Glomerular visceral epithelial cell (primary cell): ENCODE results near the gene METTL24.

Source experiments
- DNase-seq: peaks from one replicate; pipeline ENCODE4 v3.0.0-alpha.2; 2016; ENCODE audit errors: extremely low spot score

Gene METTL24

GRCh38 chr6:110357664-110358552 is at the start of gene METTL24:
METTL24 (minus strand) TSS chr6:110358349; CDS start chr6:110358272, 77 bp downstream.
- no peak for DNase-seq

DNA sequence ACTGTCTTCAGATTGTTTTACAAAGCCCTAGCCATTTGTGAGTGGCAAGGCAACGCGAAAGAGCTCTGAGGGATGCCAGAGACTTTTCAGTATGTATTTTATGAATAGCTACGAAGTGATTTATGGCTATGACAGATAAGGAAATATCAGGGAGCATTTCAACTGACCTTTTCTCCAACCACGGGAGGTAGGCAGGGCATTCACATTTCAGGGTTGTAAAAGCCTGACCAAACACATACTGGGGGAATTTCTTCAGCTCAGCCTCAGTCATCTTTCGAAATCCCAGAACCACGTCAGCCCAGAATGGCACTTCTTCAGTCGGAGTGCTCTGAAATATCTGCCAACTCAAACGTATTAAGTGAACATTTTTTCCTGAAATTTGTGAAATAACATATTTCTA is 46.5 kb upstream of the METTL24 start:
- DNase-seq, result no peak

DNA sequence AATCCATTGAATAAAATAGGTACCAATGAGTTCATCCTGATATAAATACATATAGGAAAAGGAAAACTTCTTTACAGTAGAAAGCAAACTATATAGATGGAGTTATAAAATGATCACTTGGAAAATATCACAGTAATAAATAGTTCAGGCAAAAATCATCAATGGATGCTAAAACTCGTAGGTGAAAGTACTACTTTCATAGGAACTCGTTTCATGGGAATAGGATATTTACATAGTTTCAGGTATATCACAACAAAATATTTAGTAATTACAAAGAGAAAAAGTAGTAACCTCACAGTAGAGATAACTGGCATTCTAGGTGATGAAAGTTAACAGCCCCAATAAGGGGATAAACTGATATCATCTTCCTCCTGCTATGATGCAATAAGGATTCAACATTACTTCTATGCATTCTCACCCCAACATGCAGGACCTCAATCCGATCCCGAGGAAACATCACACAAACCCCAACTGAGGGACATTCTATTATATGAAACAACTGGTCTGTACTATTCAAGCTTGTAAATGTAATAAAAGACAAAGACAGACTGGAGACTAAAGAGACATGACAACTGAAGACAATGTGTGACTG is 43.5 kb upstream of the METTL24 start:
- DNase-seq, result no peak

DNA sequence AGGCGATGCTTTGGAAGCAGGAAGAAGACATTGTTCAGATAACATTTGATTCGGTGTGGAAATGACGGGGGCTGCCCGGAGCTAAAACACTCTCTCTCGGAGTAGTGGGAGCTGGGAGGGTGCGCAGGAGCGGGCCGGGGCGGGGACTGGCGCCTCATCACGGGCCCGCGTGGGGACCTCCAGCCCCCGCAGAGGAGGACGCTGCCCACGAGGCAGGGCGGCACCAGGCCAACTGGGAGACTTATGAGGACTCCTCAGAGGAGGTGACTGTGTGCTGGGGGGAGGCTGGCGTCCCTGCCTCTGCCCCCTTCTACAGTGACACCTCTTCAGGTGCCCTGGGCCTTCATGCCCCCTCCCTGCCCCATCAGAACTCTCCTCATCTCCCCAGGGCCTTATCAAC is 42.1 kb upstream of the METTL24 start:
- DNase-seq, result no peak

DNA sequence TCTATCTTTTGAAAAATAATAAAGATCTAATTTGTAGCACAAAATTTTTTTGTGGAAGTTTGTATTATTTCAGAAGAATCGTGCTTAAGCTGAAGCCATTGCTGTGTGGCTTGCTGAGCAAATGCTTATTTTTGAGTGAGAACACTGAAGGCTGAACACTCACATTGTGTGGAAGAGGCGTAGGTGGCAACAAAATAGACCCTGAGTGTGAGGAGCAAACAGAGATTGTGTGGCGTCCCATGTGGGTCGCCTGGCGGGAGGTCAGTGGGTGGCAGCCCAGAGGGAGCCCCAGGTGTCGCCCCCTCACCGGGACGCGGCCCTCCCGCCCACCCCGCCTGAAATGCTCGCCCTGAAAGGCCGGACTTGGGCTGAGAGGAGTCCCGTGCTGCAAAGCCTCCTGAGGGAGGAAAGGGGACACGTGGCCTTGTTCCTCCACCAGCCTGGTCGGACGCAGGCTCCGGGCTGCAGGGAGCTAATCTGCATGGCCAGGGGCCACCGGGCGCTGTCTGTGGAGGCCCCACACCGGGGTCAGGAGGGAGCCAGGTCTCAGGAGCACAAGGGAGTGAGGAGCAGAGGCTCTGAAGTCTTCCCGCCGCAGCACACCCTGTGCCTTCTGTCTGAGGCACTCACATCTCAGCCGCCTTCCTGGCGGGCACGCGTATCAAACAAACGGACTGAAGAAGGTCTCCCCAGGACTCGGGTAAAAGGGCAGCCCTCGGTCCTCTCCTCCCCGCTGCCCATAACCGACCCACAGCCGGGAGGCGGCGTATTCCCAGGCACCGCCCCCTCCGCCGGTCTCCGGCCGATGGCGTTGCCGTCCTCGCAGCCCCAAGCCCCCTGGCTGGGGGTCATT is 41.3 kb upstream of the METTL24 start:
- no peak for DNase-seq

GRCh38 chr6:110398778-110399177 is 40.6 kb upstream of the METTL24 start:
- no peak for DNase-seq

DNA sequence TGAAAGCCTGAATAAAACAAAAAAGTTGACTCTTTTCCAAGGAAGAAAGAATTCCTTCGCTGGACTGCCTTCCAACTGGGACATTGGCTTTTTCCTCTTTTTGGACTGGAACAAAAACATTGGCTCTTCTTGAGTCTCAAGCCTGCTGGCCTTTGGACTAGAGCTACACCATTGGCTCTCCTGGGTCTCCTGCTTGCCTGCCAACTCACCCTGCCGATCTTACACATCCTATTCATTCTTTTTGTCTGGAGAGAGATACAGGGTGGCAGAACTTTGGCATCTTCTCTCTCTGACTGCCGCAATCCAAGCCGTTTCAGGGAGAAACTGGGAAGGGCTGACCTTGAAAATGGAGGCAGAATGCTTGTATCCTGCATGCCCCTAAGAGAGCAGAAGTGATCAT is 37.1 kb upstream of the METTL24 start:
- DNase-seq, result no peak

DNA sequence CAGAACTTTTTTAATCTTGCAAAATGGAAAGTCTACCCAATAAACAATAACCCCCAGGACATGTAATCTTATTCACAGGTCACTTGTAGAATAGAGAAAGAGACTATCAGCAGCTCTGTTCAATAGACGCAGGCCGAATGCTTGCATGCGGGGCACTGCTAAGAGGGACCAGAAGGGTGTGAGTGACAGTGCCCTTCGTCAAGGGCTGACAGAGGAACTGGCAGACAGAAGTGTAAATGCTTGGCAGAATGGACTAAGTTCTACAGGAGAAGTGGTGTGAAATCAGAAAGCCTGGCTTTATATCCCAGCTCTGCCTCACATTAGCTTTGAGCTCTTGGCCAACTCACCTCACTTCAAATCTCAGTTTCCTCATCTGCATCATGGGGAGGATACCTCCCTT is 36.3 kb upstream of the METTL24 start:
- no peak for DNase-seq

DNA sequence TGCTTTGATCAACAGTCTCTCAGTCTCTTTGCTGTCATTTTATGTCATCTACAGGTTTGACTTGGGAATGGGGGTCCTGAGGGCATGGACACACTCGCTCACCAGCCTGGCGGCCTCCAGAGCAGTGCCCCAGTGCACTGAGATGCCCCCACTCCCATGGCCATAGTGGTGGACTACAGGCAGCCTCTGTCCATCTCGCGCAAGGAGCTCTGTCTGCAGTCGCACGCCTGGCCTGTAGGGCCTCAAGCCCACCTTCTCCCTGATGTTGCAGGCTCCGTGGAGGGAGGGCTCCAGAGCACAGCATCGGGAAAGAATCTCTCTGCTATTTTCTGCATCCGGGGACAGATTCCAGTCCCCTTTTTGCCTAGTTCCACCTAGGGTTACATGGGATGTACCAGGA is 34.6 kb upstream of the METTL24 start:
- DNase-seq, result no peak

DNA sequence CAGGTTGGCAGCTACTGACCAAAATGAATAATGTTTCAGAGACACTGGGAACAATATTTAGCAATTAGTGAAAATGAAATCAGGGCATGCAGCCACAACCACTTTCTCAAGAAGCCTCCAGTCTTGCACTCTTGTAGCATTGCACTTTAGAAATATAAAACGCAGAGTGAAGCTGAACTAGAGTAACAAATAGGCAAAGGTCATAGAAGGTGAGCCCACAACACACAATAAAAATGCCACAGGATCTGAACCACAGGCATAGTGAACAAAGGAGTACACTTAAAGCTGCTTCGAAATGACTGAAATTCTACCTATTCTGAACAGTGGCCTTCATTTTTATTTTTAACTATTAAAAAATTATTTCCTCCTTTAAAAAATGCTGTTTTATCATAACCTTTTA is 32.3 kb upstream of the METTL24 start:
- no peak for DNase-seq

GRCh38 chr6:110389689-110390382 is 31.7 kb upstream of the METTL24 start:
- no peak for DNase-seq

DNA sequence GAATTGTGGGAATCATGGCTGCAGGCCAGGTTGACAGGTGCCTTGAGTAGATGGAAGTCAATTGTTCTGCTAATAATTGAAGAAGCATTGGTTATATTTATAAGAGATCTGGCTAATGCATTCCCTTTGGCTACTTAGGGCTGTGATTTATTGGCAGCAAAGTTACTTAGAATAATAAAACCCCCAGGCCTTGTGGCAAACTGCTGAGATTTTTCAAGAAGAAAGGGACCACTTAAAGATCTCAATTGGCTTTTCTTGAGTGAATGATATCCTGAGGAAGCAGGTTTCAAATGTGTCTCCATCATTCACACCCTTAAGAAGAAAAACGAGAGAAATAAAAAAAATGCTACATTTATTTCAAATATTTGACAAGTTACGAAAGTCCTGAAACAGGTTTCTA is 29.8 kb upstream of the METTL24 start:
- DNase-seq, result no peak

DNA sequence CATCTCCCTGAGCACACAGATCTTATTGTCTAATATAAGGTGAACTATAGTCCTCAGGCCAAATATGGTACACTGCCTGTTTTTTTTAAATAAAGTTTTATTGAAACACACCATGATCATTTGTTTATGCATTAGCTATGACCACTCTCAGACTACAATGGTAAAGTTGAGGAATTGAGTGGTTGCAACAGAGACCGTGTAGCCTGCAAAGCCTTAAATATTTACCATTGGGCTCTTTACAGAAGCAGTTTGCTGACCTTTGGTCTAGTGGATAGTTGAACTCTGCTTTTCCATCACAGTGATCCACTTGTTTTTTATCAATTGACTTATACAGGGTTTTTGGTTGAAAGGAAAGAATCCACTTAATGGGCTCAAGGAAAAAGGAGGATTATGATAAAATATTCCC is 27.3 kb upstream of the METTL24 start:
- DNase-seq, result no peak

GRCh38 chr6:110378552-110378951 is 20.4 kb upstream of the METTL24 start:
- no peak for DNase-seq

DNA sequence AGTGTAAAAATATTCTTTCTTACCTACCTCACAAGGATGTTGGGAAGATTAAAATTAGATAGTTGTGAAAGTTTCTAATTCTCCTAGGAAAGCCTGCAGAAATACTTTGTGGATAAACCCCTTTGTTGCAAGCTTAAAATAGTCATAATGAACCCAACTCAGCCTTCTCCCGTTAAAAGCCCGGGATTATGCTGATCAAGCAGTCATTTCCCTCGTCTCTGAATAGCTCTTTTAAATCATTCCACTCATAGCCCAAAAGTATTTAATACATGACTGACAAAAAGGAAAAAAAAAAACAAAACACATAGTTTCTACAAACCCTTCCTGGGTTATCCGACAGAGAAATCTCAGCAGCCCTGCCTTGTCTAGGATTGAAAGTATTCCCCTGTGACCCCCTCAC is 10.9 kb upstream of the METTL24 start:
- no peak for DNase-seq

DNA sequence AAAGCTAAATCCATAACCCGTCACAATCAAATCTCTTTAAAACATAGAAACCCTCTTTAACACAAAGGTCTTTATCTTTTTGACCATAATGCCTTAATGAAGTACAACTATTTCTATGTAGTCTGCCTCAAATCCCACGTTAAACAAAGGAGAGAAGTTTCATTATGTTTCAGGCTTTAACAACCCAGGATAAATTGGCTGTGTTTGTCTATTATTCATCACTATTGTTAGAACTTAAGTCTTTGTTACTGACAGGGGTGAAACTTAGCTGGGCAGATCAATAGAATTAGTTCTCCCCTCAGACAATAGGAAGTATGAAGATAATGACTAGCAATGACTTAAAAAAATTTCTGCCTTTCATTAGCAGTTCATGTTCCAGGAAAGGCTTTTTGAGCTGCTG is 10.1 kb upstream of the METTL24 start:
- no peak for DNase-seq

GRCh38 chr6:110367825-110368224 is 9.7 kb upstream of the METTL24 start:
- DNase-seq, result no peak

DNA sequence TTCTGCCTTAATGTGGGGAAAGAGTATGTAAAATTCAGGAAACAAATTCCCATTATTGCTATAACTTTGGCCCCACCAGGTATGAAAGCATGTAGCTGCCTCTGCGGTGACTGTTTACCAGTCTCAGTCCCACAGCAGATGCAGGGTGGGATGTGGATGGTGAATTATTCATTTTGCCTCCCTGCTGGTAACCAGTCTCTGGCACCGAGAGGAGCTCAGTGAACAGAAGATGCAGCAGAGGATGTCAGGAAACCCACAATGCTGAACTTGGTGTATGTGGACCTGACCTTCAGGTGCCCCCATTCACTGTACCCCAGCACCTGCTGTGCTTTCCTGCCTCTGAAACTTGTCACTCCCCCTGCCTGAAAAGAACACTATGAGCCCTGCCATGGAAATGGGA is 8.8 kb upstream of the METTL24 start:
- DNase-seq, result no peak

- DNase-seq, result no peak
These were observed 8.1 kb upstream of the METTL24 start for GRCh38 chr6:110366256-110366655.

DNA sequence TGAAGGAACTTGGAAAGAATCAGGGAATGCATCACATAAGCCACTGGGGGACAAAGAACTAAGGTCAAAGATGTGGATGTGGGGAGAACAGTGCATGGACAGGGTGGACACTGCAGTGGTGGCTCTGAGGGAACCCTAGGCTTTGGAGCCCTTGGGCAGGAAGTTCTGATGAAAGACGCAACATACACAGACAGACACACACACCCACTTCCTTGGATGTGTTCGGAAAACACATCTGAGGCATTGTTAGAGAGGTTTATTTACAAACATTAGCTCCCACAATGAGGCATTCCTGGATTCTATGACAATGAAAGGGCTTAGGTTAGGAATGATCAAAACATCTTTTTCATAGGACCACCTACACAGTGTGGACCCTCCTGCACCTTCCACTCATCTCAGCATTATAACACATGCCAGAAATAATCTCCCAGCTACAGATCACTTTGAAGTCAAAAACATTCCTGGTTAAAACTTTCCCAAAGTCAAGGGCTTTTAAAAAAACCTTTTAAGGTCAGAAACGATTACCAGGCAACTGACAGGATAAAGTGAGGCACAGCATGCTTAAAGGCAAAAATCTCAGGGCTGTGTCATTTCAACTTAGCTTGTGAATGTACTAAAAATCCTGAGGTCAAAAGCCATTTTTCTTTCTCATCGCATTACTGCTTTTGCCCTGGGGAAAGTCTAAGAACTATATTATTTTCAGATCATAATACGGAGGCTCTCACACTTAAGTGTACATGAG is 6.4 kb upstream of the METTL24 start:
- no peak for DNase-seq

DNA sequence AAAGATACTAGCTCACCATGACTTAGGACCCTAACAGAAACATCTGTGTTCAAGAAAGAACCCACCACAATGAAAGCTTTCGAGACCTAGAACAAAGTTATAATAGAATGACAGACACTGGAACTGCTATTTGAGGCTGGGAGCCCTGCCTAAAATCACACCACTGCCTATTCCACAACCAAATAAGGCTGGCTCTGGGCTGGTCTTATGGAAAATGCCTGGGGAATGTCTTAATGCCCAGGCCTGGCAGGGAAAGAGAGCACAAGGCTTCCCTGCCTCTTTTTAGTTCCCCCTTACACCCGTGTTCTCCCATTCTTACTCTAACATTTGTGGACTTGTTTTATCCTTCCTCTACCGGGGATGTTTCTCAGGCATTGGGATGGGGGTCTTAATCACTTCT is 5.6 kb upstream of the METTL24 start:
- DNase-seq, result no peak
